Neuronal stem cell (in vitro differentiated cells): Measurements from ENCODE around the gene PLA2G4A.

Source experiments
- DNase-seq: peaks from one replicate; pipeline ENCODE4 v3.0.0-alpha.2; 2013; ENCODE audit warnings: low spot score
- H2AFZ ChIP-seq: one replicate; pipeline ENCODE4 v1.6.1; 2013; ENCODE audit warnings: mild to moderate bottlenecking, low read length, inconsistent platforms
- H2AK5ac ChIP-seq: 2 replicates; pipeline ENCODE4 v1.6.1; 2013; ENCODE audit warnings: low read depth, mild to moderate bottlenecking, inconsistent platforms, low read length, moderate library complexity, mixed read lengths
- H2BK120ac ChIP-seq: 2 replicates; pipeline ENCODE4 v1.6.1; 2013; ENCODE audit warnings: low read depth, mild to moderate bottlenecking, inconsistent platforms, low read length, moderate library complexity, mixed read lengths
- H2BK12ac ChIP-seq: one replicate; pipeline ENCODE4 v1.6.1; 2013; ENCODE audit warnings: low read length, inconsistent platforms
- H2BK15ac ChIP-seq: 2 replicates; pipeline ENCODE4 v1.6.1; 2013; ENCODE audit warnings: mild to moderate bottlenecking, low read length, inconsistent platforms, mixed read lengths
- H2BK5ac ChIP-seq: one replicate; pipeline ENCODE4 v1.6.1; 2013; ENCODE audit warnings: inconsistent platforms, mild to moderate bottlenecking, low read length, moderate library complexity
- H3K14ac ChIP-seq: one replicate; pipeline ENCODE4 v1.6.1; 2013; ENCODE audit warnings: low read length, inconsistent platforms
- H3K18ac ChIP-seq: 2 replicates; pipeline ENCODE4 v1.6.1; 2013; ENCODE audit warnings: low read length, inconsistent platforms
- H3K23ac ChIP-seq: 2 replicates; pipeline ENCODE4 v1.6.1; 2013; ENCODE audit warnings: low read depth, mild to moderate bottlenecking, mixed read lengths, low read length, inconsistent platforms; ENCODE audit not compliant: poor library complexity
- H3K27ac ChIP-seq: replicated peaks from 3 replicates; pipeline ENCODE4 v1.5.1; 2013; ENCODE audit warnings: low read length, inconsistent platforms
- H3K27me3 ChIP-seq, 3 experiments: 2 replicates each; pipeline ENCODE4 v1.6.1; 2013; ENCODE audit warnings: low read length in 3 of 3, mild to moderate bottlenecking in 2 of 3, inconsistent platforms in 1 of 3, low read depth in 1 of 3, mixed read lengths in 1 of 3, moderate library complexity in 1 of 3; ENCODE audit not compliant: control insufficient read depth in 3 of 3, insufficient read depth in 3 of 3
- H3K36me3 ChIP-seq, 2 donors: replicated peaks in 1 of 2; 2 replicates each; pipeline ENCODE4 v1.6.1; 2013; ENCODE audit warnings: low read length in 2 of 2; ENCODE audit not compliant: control insufficient read depth in 2 of 2, insufficient read depth in 2 of 2
- H3K4ac ChIP-seq: 2 replicates; pipeline ENCODE4 v1.6.1; 2013; ENCODE audit warnings: inconsistent platforms, mild to moderate bottlenecking, low read length, moderate library complexity
- H3K4me1 ChIP-seq, 2 donors: 1 replicate in 1 of 2; 2 replicates in 1 of 2; pipeline ENCODE4 v1.6.1; 2013; ENCODE audit warnings: low read length in 2 of 2, low read depth in 1 of 2; ENCODE audit not compliant: control insufficient read depth in 2 of 2, insufficient read depth in 1 of 2
- H3K4me2 ChIP-seq: one replicate; pipeline ENCODE4 v1.6.1; 2013; ENCODE audit warnings: mild to moderate bottlenecking, low read length, inconsistent platforms; ENCODE audit not compliant: insufficient read depth, poor library complexity, severe bottlenecking
- H3K4me3 ChIP-seq, 2 donors: 2 replicates each; pipeline ENCODE4 v1.5.1; 2013; ENCODE audit warnings: low read length in 2 of 2, mild to moderate bottlenecking in 2 of 2, inconsistent platforms in 1 of 2, moderate library complexity in 1 of 2
- H3K79me1 ChIP-seq: one replicate; pipeline ENCODE4 v1.6.1; 2013; ENCODE audit warnings: low read depth, mild to moderate bottlenecking, inconsistent platforms, low read length, moderate library complexity
- H3K9ac ChIP-seq: one replicate; pipeline ENCODE4 v1.6.1; 2013; ENCODE audit warnings: mild to moderate bottlenecking, low read depth, low read length, inconsistent platforms; ENCODE audit not compliant: poor library complexity
- H3K9me3 ChIP-seq, 2 donors: replicated peaks in 1 of 2; 2 replicates each; pipeline versions ENCODE3 to v1.6.1; 2013; ENCODE audit warnings: low read length in 2 of 2, mild to moderate bottlenecking in 2 of 2, inconsistent platforms in 1 of 2, low read depth in 1 of 2, mixed read lengths in 1 of 2, moderate library complexity in 1 of 2; ENCODE audit not compliant: control insufficient read depth in 2 of 2, insufficient read depth in 1 of 2
- H4K8ac ChIP-seq: one replicate; pipeline ENCODE4 v1.6.1; 2013; ENCODE audit warnings: low read depth, mild to moderate bottlenecking, inconsistent platforms, low read length, moderate library complexity
- H4K91ac ChIP-seq: one replicate; pipeline ENCODE4 v1.6.1; 2013; ENCODE audit warnings: low read length, low read depth, mild to moderate bottlenecking, inconsistent platforms; ENCODE audit not compliant: poor library complexity
- WGBS, 2 donors: extraction: QIAGEN DNeasy Blood & Tissue Kit; methylation state at CpG; one replicate each; pipeline ENCODE4 v1.1.7; 2013; ENCODE audit warnings: missing lambda C conversion rate in 2 of 2, mixed read lengths in 1 of 2; ENCODE audit not compliant: insufficient read length in 2 of 2, insufficient replicate concordance in 1 of 2; ENCODE audit errors: extremely low coverage in 2 of 2; 5-methylcytosine and 5-hydroxymethylcytosine counted together

Gene PLA2G4A

DNA sequence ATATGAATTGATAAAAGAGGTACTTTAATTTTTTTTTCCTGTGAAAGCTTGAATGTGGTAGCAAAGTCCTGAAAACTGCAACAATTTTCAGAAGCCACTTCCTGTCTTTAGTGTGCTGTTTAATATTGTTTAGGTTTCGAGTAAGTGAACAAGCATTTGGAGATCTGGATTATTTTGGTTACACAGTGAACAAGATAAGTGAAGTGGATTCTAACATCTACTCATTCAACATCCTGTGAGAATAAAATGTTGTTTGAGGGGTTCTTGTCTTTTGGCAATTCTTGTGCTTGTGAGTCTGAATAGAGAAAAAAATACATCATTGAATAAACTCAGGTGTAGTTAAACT, 35.2 kb upstream of the PLA2G4A start:
- no peaks in the 10 kb centered on the region for H3K79me1 ChIP-seq
- no peak overlapping the region for H3K18ac ChIP-seq
- no peak overlapping the region for H2BK5ac ChIP-seq
- no peaks in the 10 kb centered on the region for H3K4me1 ChIP-seq
- H3K4me2 ChIP-seq = no peak overlapping the region
- H3K27ac ChIP-seq = no peak overlapping the region
- no peak overlapping the region for H3K9ac ChIP-seq
- no peak overlapping the region for H4K8ac ChIP-seq
- WGBS, 2 donors = no CpG with 5 or more reads among the region's 1 CpG
- no peak overlapping the region for H2BK15ac ChIP-seq
- no peak for DNase-seq
- H2BK12ac ChIP-seq = no peak overlapping the region
- no peak overlapping the region for H2BK120ac ChIP-seq
- H2AFZ ChIP-seq = no peak overlapping the region
- H3K9me3 ChIP-seq = no peaks in the 10 kb centered on the region
- H4K91ac ChIP-seq = no peak overlapping the region
- H3K27me3 ChIP-seq = no peaks in the 10 kb centered on the region
- H3K14ac ChIP-seq = no peak overlapping the region
- H3K4ac ChIP-seq = no peak overlapping the region
- H3K36me3 ChIP-seq = no peaks in the 10 kb centered on the region
- H3K23ac ChIP-seq = no peak overlapping the region
- no peak overlapping the region for H3K4me3 ChIP-seq
- no peak overlapping the region for H2AK5ac ChIP-seq

DNA sequence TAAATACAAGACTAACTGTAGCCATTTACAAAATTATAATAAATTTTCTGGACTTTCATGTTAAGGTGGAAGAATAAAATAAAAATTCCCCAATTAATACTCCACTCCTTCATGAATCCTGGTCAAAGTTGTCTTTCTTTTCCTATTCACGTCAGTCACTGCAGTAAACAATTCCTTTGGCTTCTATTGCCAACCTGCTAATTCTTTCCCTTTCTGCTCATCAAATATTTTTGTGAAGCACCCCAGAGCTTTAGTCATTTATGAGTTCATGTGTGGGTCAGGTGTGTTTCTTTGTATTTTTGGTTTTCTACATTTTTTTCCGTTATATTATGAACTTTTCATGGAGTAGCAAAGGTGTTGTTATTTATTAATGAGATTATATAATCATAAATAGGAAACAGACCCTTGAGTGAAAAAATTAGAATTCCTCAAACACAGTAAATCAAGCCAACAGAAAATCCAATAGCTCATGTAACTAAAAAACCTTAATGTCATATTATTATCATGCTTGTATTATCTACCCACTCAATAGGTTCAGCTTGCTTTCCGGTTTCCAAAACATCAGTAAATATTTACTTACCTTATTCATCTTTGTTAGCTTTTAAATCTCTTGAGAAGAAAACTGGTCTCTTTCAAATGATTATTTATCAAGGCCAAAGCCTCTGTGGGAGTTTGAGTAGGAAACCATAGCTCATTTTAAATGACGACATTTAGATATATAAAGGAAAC, 29.6 kb upstream of the PLA2G4A start:
- Histone ChIP-seq H2BK5ac (no peak overlapping the region), H2AK5ac (no peak overlapping the region), H3K4me2 (no peak overlapping the region), H3K4me3 (no peak overlapping the region), H3K36me3 (no peaks in the 10 kb centered on the region), H3K27ac (no peak overlapping the region), H3K4ac (no peak overlapping the region), H4K91ac (no peak overlapping the region), H3K9me3 (no peaks in the 10 kb centered on the region), H2BK12ac (no peak overlapping the region), H3K27me3 (no peaks in the 10 kb centered on the region), H2AFZ (no peak overlapping the region), H4K8ac (no peak overlapping the region), H3K79me1 (no peaks in the 10 kb centered on the region), H2BK120ac (no peak overlapping the region), H3K14ac (no peak overlapping the region), H3K23ac (no peak overlapping the region), H3K18ac (no peak overlapping the region), H3K9ac (no peak overlapping the region), H2BK15ac (no peak overlapping the region), H3K4me1 (no peaks in the 10 kb centered on the region)
- no peak for DNase-seq
- no CpG with 5 or more reads among the region's 4 CpGs for WGBS, 2 donors

DNA sequence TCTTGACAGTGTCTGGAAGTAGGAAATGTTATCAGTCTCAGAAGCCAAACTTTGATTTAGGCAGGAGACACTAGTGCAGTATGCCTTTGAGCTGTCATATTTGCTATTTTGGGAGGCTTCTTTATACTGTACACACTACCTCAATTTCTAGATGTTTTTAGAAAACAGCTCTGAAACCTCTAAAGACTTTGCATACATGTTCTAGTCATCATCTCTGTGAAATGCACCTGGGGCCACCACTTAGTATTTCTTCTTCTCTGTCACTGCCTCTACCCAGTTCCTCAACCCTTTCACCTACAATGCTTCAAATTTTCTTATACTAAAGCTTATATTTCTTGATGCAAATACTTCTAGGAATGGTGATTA, 29.1 kb upstream of the PLA2G4A start:
- no peak overlapping the region for H2BK12ac ChIP-seq
- no peak overlapping the region for H3K4ac ChIP-seq
- H2BK15ac ChIP-seq = no peak overlapping the region
- DNase-seq = no peak
- no peaks in the 10 kb centered on the region for H3K4me1 ChIP-seq
- H2AFZ ChIP-seq = no peak overlapping the region
- H3K27me3 ChIP-seq = no peaks in the 10 kb centered on the region
- no peak overlapping the region for H3K23ac ChIP-seq
- no peaks in the 10 kb centered on the region for H3K36me3 ChIP-seq
- H2BK120ac ChIP-seq = no peak overlapping the region
- no peak overlapping the region for H2BK5ac ChIP-seq
- no peak overlapping the region for H4K91ac ChIP-seq
- H3K14ac ChIP-seq = no peak overlapping the region
- H4K8ac ChIP-seq = no peak overlapping the region
- H3K9me3 ChIP-seq = no peaks in the 10 kb centered on the region
- H3K4me3 ChIP-seq = no peak overlapping the region
- no peak overlapping the region for H3K4me2 ChIP-seq
- H3K79me1 ChIP-seq = no peaks in the 10 kb centered on the region
- H2AK5ac ChIP-seq = no peak overlapping the region
- H3K27ac ChIP-seq = no peak overlapping the region
- no peak overlapping the region for H3K18ac ChIP-seq
- H3K9ac ChIP-seq = no peak overlapping the region

DNA sequence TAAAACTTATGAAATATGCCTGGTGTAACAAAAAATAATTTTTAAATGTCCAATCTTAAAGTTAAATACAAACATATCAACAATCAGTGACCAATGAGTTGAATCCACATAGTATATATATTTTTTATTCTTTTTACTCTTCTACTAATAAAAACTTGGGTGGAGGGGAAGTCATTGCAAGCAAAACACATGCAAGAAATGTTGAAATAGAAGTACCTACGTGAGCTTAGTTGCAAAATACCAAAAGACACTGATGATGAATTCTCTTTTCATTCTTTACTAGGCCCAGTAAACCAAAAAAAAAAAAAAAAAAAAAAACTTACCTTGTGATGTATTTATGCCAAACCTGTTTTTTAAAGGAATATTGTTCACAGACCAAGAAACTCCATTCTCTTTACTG, 26.4 kb upstream of the PLA2G4A start:
- H3K4ac ChIP-seq = no peak overlapping the region
- H3K4me2 ChIP-seq = no peak overlapping the region
- no peak overlapping the region for H3K14ac ChIP-seq
- no peak overlapping the region for H3K27ac ChIP-seq
- no peak overlapping the region for H3K23ac ChIP-seq
- no peak for DNase-seq
- no peak overlapping the region for H2BK120ac ChIP-seq
- H3K9ac ChIP-seq = no peak overlapping the region
- no peak overlapping the region for H3K18ac ChIP-seq
- no peaks in the 10 kb centered on the region for H3K36me3 ChIP-seq
- H2BK5ac ChIP-seq = no peak overlapping the region
- no peak overlapping the region for H2AK5ac ChIP-seq
- H3K79me1 ChIP-seq = no peaks in the 10 kb centered on the region
- H3K9me3 ChIP-seq = no peaks in the 10 kb centered on the region
- no peak overlapping the region for H4K91ac ChIP-seq
- no CpG with 5 or more reads among the region's 1 CpG for WGBS, 2 donors
- H2AFZ ChIP-seq = no peak overlapping the region
- H2BK15ac ChIP-seq = no peak overlapping the region
- no peaks in the 10 kb centered on the region for H3K4me1 ChIP-seq
- H4K8ac ChIP-seq = no peak overlapping the region
- H2BK12ac ChIP-seq = no peak overlapping the region
- H3K4me3 ChIP-seq = no peak overlapping the region
- no peaks in the 10 kb centered on the region for H3K27me3 ChIP-seq
